GM19372 (cell line): ENCODE measurements around the gene KLK10.

Experiments
- ATAC-seq: cut with Tn5 transposase; IDR thresholded peaks from one replicate; pipeline ENCODE4 v1.9.1; 2021; ENCODE audit warnings: mild to moderate bottlenecking, low read depth, moderate library complexity; ENCODE audit not compliant: unreplicated experiment

Gene KLK10

GRCh38 chr19:51027126-51027806 lies 7.8 kb upstream of the KLK10 start:
- no peak for ATAC-seq

GRCh38 chr19:51026554-51026831 lies 7.0 kb upstream of the KLK10 start, which contains the start of gene KLK11:
TSS of gene KLK11 (minus strand) at chr19:51026616. CDS start at chr19:51025631, 985 bp downstream.
- ATAC-seq: no peak

- no peak for ATAC-seq
Measured at GRCh38 chr19:51025809-51026553, 6.5 kb upstream of the KLK10 start.

- ATAC-seq: no peak
Measured at GRCh38 chr19:51025401-51025800, 5.9 kb upstream of the KLK10 start.

GRCh38 chr19:51024924-51025323 lies 5.4 kb upstream of the KLK10 start:
- ATAC-seq: no peak

GRCh38 chr19:51023946-51024345 lies 4.4 kb upstream of the KLK10 start:
- no peak for ATAC-seq

- no peak for ATAC-seq
Measured at GRCh38 chr19:51022526-51022925, 3.0 kb upstream of the KLK10 start.

- no peak for ATAC-seq
Measured at GRCh38 chr19:51020988-51021651, 1.6 kb upstream of the KLK10 start.

GRCh38 chr19:51018745-51019543 lies 565 bp downstream of the KLK10 start:
- no peak for ATAC-seq

GRCh38 chr19:51016798-51017683 lies 2.5 kb downstream of the KLK10 start:
- no peak for ATAC-seq

- ATAC-seq: no peak
Measured at GRCh38 chr19:51015691-51016267, 3.7 kb downstream of the KLK10 start.

GRCh38 chr19:51014242-51014641 lies 5.3 kb downstream of the KLK10 start:
- no peak for ATAC-seq

GRCh38 chr19:51012661-51013190 lies 6.8 kb downstream of the KLK10 start:
- no peak for ATAC-seq

- ATAC-seq: no peak
Measured at GRCh38 chr19:51010066-51010795, 9.3 kb downstream of the KLK10 start.

- ATAC-seq: no peak
Measured at GRCh38 chr19:51009061-51009891, 10.2 kb downstream of the KLK10 start.

- ATAC-seq: no peak
Measured at GRCh38 chr19:51007488-51007887, 12.0 kb downstream of the KLK10 start.

GRCh38 chr19:51006406-51006805 lies 13.1 kb downstream of the KLK10 start:
- no peak for ATAC-seq

GRCh38 chr19:51005248-51005647 lies 14.3 kb downstream of the KLK10 start:
- ATAC-seq: no peak
